WTC11 (cell line): ENCODE results near the gene TLE5.

Experiments
- TF ChIP-seq, protein P1 (sequence below): fragments of 200-600 bp; IDR thresholded peaks from 2 replicates; pipeline ENCODE4 v1.8.0; 2022; ENCODE audit warnings: antibody characterized with exemption
- TF ChIP-seq, protein P2 (sequence below): fragments of 250-450 bp; sonication (Bioruptor Pico); IDR thresholded peaks from 2 replicates; pipeline ENCODE4 v1.9.0; 2021; ENCODE audit warnings: moderate library complexity, mild to moderate bottlenecking, inconsistent platforms, borderline replicate concordance
- TF ChIP-seq, protein P3 (sequence below): sonication (generic); formaldehyde crosslinking; IDR thresholded peaks from 2 replicates; pipeline ENCODE4 v1.8.0; 2022; ENCODE audit warnings: mild to moderate bottlenecking, missing genetic modification reagents
- TF ChIP-seq, protein P4 (sequence below): sonication (generic); formaldehyde crosslinking; IDR thresholded peaks from 2 replicates; pipeline ENCODE4 v1.8.1; 2023; ENCODE audit warnings: mild to moderate bottlenecking, missing genetic modification reagents, moderate library complexity

DNA sequence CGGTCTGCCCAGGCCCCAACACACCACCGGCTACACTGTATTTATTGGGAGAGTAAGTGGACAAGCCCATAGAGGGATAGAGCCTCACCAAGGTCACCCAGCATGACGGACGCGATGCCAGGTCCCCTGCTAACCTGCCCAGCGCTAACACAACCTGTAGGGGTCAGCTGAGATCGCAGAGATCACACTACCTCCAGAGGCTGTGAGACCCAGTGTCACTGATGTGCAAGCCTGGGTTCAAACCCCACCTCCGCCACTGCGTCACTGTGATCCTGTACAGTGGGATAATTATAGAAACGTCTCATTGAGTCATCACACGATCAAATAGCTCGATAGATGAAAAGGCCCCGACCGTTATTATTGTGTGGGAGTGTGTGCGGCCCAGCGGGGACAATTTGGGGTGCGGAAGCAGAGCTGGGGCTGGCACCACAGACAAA is 22.6 kb downstream of the TLE5 start:
- TF ChIP-seq, protein P1, sequence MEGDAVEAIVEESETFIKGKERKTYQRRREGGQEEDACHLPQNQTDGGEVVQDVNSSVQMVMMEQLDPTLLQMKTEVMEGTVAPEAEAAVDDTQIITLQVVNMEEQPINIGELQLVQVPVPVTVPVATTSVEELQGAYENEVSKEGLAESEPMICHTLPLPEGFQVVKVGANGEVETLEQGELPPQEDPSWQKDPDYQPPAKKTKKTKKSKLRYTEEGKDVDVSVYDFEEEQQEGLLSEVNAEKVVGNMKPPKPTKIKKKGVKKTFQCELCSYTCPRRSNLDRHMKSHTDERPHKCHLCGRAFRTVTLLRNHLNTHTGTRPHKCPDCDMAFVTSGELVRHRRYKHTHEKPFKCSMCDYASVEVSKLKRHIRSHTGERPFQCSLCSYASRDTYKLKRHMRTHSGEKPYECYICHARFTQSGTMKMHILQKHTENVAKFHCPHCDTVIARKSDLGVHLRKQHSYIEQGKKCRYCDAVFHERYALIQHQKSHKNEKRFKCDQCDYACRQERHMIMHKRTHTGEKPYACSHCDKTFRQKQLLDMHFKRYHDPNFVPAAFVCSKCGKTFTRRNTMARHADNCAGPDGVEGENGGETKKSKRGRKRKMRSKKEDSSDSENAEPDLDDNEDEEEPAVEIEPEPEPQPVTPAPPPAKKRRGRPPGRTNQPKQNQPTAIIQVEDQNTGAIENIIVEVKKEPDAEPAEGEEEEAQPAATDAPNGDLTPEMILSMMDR: no peak
- TF ChIP-seq, protein P2, sequence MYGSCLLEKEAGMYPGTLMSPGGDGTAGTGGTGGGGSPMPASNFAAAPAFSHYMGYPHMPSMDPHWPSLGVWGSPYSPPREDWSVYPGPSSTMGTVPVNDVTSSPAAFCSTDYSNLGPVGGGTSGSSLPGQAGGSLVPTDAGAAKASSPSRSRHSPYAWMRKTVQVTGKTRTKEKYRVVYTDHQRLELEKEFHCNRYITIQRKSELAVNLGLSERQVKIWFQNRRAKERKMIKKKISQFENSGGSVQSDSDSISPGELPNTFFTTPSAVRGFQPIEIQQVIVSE (CRISPR knock-in tag): no peak
- TF ChIP-seq, protein P3, sequence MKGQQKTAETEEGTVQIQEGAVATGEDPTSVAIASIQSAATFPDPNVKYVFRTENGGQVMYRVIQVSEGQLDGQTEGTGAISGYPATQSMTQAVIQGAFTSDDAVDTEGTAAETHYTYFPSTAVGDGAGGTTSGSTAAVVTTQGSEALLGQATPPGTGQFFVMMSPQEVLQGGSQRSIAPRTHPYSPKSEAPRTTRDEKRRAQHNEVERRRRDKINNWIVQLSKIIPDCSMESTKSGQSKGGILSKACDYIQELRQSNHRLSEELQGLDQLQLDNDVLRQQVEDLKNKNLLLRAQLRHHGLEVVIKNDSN (CRISPR knock-in tag): no peak
- TF ChIP-seq, protein P4, sequence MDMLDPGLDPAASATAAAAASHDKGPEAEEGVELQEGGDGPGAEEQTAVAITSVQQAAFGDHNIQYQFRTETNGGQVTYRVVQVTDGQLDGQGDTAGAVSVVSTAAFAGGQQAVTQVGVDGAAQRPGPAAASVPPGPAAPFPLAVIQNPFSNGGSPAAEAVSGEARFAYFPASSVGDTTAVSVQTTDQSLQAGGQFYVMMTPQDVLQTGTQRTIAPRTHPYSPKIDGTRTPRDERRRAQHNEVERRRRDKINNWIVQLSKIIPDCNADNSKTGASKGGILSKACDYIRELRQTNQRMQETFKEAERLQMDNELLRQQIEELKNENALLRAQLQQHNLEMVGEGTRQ (CRISPR knock-in tag): no peak
